ENCODE results near the gene JARID2.

Gene JARID2

DNA sequence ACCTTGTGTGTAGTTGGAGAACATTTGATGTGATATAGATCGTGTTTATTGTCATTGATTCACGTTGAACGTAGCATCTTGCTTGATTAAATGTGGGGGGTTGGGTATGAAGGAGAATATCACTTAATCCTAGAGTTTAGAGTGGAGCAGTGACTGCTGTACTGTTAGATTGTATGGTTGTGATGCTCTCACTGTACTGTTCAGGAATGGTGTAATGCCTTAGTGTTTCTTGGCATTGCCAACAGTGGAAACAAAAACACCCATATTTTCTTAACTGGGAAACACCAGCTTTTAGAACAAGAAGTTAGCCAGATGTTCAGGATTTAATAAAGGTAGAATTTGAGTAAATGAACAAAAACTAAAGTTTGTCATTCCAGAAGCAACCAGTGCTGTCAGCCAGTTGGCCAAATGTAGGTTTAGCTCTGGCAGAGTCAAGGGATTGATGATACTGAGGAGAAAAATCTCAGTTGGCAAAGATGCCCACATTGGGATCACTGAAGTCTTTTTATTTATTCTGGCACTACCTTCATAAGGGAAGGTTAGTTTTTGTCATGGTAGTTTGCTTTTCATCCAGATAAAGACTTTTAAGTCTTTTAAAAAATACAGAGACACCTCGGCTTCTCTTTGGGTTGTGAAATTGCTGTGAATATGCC lies 129.9 kb downstream of the JARID2 start:
- DNase-seq (ENCODE audit: low spot score), result no peak

DNA sequence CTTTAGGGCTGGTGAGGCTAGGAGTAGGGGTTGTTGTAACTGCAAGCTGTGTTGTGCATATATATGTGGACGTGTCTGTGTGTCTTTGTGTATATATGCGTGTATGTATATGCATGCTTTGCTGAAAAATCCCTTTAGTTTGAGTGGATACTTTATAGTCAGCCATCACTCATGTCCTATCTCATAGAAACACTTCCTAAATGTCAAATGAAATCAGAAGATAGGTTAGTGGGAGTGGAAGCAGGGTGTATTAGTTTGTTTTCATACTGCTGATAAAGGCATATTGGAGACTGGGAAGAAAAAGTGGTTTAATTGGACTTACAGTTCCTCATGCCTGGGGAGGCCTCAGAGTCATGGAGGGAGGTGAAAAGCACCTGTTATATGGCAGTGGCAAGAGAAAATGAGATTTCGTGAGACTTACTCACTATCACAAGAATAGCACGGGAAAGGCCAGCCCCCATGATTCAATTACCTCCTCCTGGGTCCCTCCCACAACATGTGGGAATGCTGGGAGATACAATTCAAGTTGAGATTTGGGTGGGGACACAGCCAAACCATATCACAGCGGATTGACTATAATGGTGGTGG lies 131.1 kb downstream of the JARID2 start:
- DNase-seq (ENCODE audit: low spot score), result no peak

DNA sequence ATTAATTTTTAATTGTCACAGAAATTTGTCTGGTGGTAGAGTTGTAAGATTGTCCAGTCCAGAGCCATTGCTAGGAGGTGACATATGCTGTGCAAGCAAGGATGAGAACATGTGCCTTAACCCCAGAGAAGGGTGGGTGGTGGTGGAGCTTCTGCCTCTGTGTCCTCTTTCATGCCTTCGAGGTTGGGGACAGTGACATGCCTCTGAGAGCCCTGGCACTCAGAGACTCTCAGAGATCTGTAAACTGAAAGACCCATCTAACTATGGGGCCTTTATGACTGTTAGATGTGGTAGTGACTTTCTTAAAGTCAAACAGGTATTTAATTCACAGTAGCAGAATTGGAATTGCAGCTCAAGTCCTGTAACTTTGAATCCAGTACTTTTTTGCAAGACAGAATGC lies 132.4 kb downstream of the JARID2 start:
- no peak for DNase-seq (ENCODE audit: low spot score)

DNA sequence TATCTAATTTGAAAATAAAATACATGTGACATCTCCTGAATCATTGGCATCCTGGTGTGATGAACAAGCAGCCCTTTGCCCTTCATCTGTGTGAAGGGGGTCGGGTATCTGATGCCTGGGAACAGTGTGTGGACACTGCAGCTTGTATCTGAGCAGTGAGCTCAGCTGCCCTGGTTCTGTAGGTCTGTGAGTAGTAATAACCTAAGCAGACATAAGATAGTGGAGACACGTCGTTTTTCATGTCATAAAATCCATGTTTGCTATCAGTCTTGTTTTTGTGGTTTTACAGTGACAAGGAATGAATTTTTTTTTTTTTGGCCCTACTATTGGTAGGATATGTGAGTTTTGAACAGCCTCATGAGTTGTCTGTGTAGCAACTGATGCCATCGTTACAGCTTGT lies 133.0 kb downstream of the JARID2 start:
- no peak for DNase-seq (ENCODE audit: low spot score)

DNA sequence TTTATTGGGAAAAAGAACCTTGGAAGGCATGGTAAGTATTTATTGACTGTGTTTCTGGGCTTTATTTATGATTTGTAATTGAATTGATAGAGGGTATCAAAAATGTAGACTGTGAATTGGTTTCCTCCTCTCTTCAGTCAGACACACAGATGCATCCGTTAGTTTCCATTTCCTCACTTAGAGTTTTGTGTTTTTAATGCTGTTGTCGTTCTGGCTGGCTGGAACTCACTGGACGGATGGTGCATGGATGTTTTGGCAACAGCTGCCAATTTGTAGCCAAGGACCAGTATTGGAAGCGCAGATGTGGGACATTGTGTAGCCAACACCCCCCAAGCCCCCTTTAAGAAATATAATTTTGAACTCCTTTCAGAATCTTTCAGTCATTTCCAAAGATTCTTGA lies 134.5 kb downstream of the JARID2 start:
- no peak for DNase-seq (ENCODE audit: low spot score)

DNA sequence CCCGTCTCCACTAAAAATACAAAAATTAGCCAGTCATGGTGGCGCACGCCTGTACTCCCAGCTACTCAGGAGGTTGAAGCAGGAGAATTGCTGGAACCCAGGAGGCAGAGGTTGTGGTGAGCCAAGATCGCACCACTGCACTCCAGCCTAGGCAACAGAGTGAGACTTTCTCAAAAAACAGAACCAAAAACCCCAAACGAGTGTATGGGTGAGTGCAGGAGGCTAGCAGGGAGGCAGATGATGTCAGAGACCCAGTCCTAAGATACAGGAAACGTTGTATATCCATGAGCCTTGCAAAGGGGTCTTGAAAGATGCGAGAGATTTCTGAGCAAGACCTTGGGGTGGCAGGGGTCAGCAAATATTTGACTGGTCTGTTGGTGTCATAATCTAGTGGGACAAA lies 136.2 kb downstream of the JARID2 start:
- DNase-seq (ENCODE audit: low spot score), result no peak

DNA sequence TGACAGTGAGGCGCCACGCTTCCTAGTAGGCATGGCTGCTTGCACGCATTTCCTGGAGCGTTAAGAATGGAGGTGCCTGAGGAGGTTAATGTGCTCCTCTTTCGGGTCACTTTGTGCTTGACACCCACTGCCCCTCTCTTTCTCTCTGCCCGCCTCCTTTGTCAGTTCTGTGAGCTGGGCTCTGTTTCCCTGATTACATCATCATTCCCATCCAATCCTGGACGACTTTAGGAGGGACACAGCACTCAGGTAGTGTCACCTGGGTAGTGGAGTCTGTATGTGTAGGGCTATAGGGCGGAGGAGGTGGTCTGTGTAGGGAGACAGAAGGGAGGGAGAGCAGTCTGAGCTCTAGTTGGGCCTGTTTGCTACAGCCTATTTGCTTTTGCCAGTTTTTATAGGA lies 136.8 kb downstream of the JARID2 start:
- no peak for DNase-seq (ENCODE audit: low spot score)

DNA sequence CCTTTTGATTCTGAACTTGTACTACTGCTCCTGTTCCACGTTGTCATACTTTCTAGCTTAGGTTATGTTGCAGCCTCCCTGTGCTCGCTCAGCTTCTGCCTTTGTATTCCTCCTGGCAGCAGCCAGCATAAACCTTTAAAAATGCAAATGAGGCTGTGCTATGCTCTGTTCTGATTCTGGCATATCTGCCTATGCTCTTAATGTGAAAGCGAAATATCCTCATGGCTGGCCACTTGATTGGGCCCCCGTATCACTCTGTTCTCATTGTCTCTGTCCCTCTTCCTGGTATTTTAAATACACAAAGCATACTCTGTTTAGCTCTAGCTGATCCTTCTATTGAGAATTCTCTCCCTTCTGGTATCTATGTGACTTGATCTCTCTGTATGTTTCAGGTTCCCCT lies 139.0 kb downstream of the JARID2 start:
- no peak for DNase-seq (ENCODE audit: low spot score)

DNA sequence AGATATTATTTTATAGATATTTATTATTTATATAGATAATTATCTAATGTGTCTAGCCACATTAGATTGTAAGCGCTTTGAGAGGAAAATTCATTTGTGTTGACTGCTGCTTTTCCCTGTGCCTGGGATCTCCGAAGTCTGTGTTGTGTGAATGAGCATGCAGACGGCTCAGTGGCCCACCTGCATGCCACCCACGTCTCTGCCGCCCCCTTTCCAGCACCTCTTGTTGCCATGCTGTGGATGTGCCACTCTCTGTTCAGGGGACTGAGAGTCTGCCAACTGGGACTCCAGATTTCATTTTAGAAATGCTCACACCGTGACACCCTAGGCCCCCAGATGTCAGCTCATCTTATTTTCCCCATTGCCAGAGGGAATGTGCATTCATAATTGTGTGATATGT lies 139.7 kb downstream of the JARID2 start:
- DNase-seq (ENCODE audit: low spot score), result no peak

DNA sequence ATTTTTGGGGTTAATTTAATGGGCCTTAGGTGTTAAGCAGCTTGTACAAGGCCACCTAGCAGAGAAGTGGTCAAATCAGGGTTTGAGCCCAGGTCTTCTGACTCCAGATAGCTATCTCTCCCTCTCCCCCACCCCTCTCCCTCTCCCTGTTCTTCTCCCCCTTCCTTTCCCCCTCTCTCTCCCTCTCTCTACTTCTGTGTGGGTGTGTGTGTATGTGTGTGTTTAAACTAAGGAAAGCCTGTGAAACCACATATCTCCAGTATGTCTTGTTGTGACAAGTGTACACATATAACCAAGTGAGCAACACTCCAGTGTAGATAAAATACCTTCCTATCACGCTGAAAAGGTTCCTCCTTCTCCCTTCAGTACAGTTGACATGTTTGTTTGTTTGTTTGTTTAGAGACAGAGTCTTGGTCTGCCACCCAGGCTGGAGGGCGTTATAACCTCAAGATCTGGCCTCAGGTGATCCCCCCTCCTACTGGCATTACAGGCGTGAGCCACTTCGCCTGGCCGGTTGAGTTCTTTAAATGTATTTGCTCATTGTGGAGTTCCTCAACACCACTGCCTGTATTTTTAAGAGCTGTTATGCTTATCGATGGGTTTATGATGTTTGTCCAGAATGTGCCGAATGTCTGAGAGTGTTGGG lies 140.4 kb downstream of the JARID2 start:
- no peak for DNase-seq (ENCODE audit: low spot score)

DNA sequence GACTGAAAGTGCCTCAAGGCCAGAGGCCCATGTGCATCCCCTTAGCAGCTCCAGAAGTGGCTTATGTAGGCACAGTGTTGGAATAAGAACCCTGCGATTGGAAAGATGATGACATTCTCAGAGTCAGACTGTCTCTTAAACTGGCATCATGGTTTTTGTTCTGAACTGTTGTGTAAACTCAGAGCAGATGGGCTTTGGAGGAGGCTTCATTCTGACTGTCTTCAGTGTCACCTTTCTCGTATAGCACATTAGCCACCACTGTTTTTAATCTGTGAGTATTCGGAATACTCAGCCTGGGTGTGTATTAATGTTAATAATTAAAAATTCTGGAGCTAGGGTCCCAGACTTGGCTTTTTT lies 140.9 kb downstream of the JARID2 start:
- no peak for DNase-seq (ENCODE audit: low spot score)

DNA sequence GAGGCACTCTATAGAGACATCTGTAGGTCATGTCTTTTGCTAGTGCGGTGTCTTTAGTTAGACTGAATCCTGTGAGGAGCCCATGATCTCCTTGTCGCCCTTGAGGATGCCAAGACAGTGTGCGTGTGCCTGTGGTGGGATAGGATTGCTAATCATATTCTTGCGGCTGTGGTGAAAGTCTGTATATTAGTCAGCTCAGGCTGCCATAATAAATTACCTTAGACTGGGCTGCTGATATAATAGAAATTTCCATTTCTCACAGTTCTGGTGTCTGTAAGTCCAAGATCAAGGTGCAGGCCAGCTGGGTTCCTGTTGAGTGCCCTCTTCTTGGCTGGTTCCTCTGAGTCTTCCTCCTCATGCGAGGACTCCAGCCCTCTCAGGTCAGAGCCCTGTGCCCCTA lies 141.2 kb downstream of the JARID2 start:
- no peak for DNase-seq (ENCODE audit: low spot score)

DNA sequence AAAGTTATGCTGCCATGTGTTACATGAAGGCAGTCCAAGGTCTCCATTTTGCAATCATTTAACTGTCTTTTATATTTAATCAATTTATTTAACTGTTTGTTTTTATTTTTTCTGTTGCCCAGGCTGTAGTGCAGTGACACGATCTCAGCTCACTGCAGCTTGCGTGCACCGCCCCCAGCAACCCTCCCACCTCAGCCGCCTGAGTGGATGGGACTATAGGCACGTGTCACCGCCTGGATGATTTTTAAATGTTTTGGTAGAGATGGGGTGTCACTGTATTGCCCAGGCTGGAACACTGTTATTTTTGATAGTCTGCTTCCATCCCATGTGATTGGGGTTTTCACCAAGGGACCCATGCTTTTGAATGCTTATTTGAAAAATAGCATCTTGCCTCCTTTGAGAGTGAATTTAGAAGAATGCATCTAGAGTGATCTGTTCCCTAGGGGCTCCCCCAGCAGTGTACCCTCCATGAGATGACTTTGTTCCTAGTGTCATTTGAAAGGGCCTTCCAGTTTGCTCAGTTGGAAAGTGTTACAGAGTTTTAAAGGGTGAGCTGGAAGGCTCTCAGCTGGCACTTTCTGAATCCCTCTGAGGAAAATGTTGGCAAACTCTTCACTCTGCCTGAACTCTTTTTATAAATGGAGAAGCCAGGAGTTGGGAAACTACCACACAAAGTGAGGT lies 143.4 kb downstream of the JARID2 start:
- no peak for DNase-seq (ENCODE audit: low spot score)

DNA sequence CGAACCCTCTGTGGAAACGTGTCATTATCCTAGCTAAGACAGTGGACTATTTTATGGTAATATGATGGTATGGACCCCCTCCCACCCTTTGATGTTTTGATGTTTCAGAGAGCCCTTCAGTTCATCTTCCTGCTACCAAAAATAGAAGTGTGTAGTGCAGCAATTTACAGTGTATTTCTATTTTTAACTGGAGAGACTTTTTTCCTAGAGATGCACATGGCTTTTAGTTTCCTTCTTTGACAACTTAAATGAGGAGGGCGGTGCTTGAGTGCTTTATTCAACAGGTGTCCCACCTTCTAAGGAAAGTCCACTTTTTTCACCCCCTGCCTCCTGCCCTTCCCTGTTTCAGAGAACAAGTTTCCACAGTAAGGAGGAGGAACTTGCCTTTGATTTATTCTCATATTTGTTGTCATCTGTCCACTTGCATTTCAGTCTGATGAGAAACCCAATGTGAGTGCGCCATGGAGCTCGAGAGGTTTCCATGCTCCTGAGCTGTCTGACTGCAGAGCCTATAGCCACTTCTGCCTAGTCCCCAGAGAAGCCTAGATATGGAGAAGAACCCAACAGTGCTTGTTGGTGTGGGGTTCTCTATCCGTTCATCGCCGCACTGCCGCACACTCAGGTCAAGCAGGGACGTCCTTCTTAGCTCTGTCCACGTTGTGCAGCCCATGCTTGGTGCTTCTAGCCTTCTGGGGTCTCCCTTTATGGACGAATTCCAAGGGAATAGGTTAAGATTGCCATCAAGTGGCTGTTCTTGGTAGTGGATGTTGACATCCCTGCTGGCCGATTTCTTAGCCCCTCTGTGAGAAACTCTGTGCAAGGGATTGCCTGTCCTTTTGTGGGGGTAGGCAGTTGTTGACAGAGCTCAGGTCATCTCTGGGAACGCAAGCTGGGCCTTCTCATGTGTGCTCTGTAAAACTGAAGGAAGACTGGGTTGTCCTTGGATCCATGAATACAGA lies 144.2 kb downstream of the JARID2 start:
- no peak for DNase-seq (ENCODE audit: low spot score)

DNA sequence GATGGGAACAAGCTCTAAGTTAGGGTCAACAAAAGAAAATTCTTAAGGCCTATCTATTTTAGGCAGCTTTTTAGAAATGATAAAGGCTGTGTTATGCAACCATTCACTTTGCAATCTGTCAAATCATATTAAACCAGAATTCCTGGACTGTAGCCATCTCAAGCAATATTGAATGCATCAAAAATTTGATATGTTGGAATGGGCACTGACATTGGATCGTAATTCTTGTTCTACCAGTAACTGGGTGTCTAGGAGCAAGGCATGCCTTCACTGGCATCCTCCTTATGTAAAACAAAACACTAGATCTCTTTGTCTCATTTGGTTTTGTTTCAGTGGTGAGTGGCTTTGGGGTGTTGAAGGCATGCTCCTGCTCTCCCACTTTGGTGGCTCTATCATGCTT lies 145.6 kb downstream of the JARID2 start:
- DNase-seq (ENCODE audit: low spot score), result no peak

DNA sequence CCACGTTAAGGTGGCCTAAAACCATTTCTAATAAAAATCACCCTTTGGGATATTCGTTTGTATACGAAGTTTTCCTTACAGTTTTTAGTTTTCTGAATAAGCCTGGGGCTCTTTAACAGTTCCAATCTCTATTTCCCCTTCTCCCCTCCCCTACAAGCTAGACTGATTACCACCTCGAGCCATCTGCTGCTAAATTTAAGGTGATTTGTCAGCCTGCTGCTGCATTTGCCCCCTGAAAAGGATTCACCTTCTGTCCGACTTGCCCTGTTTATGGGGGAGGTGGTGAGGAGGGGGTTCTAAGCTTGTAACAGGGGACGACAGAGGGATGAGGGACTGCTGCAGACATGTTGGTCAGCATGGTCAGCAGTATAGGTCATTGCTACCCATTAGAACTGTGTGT lies 146.3 kb downstream of the JARID2 start:
- no peak for DNase-seq (ENCODE audit: low spot score)

DNA sequence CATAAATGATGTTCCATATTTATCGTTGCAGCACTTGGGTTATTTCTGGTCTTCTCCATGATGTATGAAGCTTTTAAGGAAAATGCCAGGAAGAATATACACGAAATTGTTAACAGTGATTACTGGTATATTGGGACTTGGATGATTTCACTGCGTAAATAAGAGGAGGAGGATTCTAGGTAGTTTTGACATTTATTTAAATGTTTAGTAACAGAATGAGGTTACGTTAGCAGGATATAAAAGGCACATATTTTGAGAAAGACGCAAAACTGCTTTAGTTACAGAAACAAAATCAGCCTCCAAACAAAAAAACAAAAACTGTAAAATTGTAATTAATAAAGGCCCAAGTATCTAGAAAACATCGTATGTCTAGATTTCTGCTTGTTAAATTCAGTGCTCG lies 147.7 kb downstream of the JARID2 start:
- DNase-seq (ENCODE audit: low spot score), result no peak

DNA sequence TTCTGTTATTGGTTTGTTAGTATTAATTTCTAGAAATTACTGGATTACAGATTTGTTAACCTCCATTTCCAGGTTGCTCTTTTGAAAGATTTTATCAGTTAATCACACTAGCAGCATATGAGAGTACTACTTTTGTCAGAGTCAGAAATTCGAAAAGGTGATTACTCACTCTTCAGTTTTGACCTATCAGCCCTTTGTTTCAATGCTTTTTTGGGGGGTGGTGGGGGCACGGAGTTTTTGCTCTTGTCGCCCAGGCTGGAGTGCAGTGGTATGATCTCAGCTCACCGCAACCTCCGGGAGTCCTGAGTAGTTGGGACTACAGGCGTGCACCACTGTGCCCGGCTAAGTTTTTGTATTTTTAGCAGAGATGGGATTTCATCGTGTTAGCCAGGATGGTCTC lies 149.2 kb downstream of the JARID2 start:
- no peak for DNase-seq (ENCODE audit: low spot score)

DNA sequence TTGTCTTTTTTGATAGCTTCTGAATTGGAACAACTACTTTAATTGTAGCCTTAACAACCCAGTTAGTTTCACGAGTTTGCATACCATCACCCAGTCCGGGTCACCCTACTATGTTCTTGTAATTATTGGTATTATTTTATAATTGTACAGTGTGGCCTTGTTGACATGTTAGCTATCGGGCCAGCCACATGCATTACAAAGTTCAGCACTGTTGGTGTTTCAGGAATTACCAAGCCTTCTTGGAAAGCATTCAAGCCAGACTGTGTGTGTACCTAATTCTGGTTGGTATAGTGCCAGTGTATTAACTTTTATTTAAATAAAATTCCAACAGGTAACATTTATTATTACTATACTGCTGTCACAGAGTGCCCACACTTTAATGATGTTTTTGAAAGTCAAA lies 150.9 kb downstream of the JARID2 start:
- DNase-seq (ENCODE audit: low spot score), result no peak

DNA sequence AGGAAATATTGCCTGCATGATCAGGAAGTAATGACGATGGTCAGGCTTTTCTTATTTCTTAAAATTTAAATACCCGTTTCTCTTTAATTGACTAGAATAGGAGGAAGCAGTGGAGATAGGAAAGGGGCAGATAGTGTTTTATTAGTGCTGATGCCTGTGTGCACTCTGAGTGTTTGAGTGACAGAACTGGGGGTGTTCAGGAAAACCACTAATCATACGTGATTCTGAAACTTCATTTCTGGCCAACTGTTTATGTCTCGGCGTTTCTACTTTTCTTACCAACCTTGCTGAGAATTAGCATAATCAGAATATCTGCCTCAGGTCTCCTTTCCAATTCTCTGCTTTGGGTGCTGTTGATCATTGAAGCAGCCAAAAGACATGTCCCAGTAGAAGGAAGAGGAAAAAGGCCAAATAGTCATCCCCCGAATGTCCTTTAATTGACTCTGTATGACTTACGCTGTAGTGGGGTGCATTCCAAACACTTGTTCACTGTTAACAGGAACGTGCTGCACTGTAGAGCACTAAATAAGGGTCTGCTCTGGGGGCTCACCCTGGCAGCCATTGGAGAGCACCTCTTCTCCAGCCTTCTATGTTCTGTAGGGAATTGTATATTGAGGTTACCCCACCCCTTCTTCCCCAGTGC lies 152.9 kb downstream of the JARID2 start:
- no peak for DNase-seq (ENCODE audit: low spot score)

DNA sequence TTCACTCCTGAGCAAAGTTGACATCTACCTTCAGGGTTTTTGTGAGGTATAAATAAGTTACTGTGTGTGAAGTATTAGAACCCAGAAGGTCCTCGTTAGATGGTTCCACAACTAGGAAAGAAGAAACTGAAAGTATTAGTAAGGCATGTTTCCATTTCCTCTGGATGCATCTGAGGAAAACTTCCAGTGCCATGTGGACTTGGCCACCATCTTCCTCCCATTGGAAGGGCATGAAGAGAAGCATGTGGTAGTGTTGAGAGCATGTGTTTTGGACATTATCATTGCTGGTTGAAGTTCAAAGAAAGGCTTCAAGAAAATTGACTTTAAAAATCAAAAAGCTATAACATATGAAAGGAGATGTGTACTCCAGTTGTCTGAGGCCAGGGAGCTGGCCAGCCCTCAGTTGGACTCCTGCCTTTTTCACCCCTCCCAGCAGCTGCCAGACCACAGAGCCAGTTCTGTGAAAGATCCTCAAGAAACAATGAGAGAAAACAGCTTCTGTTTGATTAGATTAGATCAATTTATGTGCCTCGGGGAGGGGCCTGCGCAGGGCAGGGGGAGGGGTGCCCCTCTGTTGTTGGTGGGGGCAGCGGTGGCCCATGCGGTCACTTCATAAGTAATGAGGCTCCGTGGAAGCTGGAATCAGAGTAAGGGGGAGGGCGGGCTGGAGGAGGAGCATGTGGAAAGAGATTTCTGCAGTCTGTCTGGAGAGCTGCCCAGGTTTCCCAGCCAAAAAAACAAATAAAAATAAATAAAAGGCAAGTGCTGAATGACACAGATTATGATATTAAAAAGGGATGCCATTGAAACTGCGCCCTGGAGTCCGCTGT lies 154.0 kb downstream of the JARID2 start:
- DNase-seq (ENCODE audit: low spot score), result no peak
